ENCODE measurements around the gene KAT2A.

Gene KAT2A

GRCh38 chr17:42094375-42095069, 26.6 kb downstream of the KAT2A start:
- no peak for DNase-seq (ENCODE audit: low spot score)

DNA sequence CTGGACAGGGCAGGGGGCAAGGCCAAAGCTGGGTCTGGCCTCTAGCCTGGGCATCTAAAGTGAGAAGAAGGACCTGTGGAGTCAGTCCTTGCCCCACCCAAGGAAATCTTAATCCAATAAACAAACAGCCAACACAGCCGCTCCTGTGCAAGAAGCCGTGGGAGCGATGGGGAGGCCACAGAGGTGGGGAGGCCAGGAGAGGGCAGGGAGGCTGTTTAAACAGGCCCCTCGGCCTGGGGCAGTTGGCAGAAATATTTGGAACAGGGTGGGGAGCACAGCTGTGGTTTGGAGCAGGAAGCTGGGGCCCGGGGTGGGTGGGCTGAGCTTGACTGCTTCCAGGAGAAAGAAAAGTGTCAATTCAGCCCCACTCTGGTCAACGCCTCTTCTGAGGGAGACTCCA, 28.2 kb downstream of the KAT2A start:
- DNase-seq (ENCODE audit: low spot score): no peak

DNA sequence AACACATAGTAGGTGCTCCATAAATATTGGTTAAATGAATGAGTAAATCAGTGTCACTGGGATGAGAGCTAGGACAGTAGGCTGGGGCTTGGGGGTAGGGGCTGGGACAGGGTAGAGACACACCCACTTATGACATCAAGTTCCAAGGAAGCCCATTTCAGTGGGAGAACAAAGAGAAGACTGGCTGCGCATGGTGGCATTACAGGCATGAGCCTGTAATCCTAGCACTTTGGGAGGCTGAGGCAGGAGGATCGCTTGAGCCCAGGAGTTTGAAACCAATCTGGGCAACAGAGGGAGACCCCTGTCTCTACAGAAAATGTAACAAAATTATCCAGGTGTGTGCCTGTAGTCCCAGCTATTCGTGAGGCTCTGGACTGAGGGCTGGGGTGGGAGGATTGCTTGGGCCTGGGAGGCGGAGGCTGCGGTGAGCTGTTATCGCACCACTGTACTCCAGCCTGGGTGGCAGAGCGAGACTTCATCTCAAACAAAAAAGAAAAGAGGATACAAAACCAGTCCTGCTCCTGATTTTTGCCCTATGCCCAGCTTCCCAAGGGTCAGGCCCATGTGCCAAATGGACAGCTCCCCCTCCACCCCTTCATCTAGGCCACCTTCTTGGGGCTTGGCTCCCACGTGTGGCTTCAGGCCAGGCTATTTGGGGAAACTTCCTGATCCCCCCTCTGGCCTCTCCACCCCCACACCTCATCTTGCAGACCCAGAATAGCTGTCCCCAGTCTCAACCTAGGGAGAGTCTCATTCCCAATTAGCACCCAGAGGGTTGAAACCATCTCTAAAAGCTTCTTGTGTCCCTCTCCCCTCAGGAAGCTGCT, 30.0 kb downstream of the KAT2A start:
- no peak for DNase-seq (ENCODE audit: low spot score)

- no peak for DNase-seq (ENCODE audit: low spot score)
These were observed 32.4 kb downstream of the KAT2A start for GRCh38 chr17:42088736-42089135.

GRCh38 chr17:42087736-42088705, 33.1 kb downstream of the KAT2A start:
- DNase-seq (ENCODE audit: low spot score): peak; percentile 83

DNA sequence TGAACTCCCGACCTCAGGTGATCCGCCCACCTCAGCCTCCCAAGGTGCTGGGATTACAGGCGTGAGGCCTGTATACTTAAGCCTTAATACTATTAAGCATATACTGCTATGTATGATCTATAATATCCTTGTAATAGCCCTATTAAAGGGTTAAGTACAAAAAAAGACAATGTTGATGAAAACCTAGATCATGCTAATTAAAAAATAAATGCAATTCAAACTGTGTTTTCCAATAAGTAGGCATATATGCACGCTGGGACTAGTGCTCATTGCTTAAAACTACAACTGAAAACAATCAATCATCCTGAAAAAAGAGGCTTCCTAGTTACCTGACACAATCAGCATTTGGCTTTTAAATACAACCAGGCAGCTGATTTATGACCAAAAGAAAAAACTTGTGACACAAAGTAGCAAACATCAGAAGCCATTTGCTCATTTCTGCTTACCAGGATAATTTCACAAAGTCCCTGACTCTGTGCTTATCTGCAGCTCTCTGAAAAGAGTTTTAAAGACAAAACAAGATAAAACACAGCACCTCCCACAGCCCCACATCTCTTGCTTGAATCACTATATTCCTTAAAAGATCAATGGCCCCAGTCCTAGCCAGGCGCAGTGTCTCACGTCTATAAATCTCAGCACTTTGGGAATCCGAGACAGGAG, 34.0 kb downstream of the KAT2A start:
- DNase-seq (ENCODE audit: low spot score): no peak

DNA sequence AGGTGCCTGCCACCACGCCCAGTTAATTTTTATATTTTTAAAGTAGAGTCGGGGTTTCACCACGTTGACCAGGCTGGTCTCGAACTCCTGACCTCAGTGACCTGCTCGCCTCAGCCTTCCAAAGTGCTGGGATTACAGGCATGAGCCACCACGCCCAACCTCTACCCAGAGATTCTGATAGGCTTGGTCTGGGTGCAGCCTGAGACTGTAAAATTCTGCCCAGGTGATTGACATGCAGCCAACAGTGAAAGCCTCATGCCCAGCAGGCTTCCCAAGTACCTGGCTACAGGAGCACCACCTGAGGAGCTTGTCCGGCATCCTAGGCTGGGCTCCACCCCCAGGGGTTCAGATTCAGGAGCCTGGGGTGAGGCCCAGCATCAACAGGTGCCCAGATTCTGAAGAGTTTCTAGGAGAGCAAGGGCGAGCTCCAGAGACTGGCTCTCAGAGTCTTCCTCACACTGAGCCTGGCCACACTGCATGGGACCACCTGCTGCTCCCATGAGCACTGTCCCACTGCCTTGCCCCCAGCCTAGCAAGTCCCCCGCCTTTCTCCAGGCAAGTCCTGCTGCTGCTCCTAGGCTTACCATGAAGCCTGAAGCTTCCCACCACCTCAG, 39.5 kb downstream of the KAT2A start:
- DNase-seq (ENCODE audit: low spot score): no peak

DNA sequence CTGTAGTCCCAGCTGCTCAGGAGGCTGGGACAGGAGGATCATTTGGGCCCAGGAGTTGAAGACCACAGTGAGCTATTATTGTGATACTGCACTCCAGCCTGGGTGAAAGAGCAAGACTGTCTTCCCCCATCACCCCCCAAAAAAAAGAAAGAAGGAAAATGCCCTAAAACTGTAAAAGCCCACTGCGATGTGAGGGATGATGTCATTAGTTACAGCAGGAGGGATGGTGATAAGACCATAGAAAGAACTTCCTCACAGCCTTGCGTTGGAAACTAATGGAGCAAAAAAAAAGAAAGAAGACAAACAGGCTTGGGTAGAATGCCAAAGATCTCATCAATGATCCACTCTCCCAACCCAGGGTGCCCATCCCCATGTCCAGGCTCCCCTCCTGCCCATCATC, 41.6 kb downstream of the KAT2A start:
- DNase-seq (ENCODE audit: low spot score): no peak

DNA sequence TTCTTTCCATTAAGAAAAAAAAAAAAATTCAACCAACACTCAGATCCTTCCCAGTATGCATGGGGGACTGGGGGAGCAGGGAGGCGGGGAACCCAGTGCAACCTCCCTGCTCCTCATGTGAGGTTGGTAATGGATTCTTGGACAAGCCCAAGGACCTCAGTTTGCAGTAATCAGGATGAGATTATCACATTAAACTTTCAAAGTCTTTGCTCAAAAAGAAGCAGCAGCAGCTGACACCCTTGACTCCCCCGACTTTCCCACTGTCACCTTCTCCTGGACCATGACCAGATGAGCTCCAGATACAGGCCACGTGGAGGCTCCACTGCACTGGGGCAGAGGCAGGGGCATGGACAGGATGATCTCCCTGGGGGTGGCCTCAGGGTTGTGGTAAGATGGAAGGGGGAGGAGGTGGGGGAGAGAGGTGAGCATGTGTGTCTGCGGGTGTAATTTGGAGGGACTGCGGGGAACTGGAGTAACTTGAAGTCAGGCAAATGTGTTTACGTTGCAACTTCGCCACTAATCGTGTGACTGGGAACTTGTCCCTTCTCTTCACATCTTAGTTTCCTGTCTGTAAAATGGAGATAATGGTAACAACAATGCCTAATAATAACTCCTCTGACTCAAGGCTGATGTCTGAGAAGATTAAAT, 42.6 kb downstream of the KAT2A start:
- no peak for DNase-seq (ENCODE audit: low spot score)

DNA sequence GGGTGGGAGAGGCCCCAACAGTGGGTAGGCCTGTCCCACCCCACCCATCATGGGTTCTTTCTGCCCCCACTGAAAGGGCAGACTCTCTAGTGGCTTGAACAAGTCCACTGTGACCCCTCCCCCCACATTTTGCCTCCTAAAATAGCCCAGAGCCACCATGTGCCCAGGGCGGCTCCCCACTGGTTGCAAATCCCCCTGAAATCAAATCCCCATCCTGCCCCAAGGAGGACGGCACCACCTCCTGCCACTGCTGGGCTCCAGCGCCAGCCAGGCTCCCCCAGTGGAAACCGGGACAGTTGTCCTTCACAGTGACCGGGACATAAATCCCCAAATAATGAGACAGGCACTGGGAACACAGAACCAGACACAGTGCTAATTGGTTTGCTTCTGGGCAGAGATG, 43.4 kb downstream of the KAT2A start:
- no peak for DNase-seq (ENCODE audit: low spot score)

DNA sequence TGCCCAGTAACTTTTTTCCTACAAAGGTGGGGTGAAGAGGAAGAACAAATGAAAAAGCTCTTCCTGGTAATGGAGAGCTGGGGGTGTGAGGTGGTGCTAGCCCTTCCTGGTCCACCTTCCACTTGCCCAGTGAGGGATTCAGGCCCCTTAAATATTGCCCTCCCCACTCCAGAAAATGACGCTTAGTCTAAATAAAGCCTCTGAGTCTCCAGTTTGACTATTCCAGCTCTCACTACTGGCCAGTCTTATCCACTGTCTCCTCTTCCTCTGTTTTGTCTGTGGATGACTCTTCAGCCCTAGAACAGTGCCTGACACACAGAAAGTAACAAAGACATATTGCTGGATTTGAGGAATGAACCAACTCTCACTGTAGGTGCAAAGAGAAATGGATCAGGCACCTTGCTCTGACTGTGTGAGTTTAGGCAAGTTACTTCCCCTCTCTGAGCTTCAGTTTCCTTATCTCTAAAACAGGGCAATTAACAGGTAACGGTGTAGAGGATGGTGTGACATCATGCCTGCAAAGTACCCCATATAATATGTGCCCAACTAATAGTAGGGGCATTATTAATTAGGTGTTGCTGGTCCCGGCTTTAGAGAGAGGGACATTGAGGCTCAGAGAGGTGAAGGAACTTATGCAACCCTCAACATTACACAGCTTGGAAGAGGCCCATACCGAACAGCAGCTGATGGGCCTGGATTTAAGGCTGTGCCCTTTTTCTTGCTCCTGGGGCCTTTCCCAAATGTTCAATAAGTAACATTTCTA, 44.2 kb downstream of the KAT2A start:
- DNase-seq (ENCODE audit: low spot score): no peak

GRCh38 chr17:42075789-42076188, 45.4 kb downstream of the KAT2A start:
- DNase-seq (ENCODE audit: low spot score): no peak

- peak; percentile 27 for DNase-seq (ENCODE audit: low spot score)
These were observed 48.6 kb downstream of the KAT2A start for GRCh38 chr17:42072323-42073187.

GRCh38 chr17:42071810-42072209, 49.4 kb downstream of the KAT2A start:
- no peak for DNase-seq (ENCODE audit: low spot score)

- DNase-seq (ENCODE audit: low spot score): no peak
These were observed 52.2 kb downstream of the KAT2A start for GRCh38 chr17:42068979-42069378.

GRCh38 chr17:42067371-42068091, 53.6 kb downstream of the KAT2A start:
- peak; percentile 40 for DNase-seq (ENCODE audit: low spot score)

GRCh38 chr17:42065201-42065600, 56.0 kb downstream of the KAT2A start:
- DNase-seq (ENCODE audit: low spot score): no peak
